ENCODE measurements around the gene NCK2. TPM values are rescaled to one million over a fixed set of nuclear protein-coding genes. Genes with fewer than 3 reads are reported as not detected.

Gene NCK2
- polyA plus RNA-seq, 3 donors, result 2.5 to 18.2 (median 7.6) TPM

DNA sequence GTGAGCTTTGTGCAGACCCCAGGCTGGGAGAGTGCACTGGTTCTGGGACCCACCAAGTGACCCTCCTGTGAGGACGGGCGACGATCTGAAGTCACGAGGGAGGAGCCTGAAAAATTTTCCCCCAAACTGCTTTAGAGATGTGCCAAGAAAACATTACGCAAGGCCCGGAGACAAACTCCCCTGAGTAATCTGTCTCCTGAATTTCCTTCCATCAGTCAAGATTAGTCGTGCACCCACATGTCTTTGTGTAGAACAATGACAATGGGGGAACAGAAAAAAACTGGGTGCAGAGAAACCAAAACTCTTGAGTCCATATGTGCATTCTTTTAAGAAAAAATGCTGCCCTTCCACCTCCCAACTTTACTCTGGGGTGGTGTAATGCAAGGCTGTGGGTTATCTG is 12.6 kb upstream of the NCK2 start:
- TF ChIP-seq, protein P1, sequence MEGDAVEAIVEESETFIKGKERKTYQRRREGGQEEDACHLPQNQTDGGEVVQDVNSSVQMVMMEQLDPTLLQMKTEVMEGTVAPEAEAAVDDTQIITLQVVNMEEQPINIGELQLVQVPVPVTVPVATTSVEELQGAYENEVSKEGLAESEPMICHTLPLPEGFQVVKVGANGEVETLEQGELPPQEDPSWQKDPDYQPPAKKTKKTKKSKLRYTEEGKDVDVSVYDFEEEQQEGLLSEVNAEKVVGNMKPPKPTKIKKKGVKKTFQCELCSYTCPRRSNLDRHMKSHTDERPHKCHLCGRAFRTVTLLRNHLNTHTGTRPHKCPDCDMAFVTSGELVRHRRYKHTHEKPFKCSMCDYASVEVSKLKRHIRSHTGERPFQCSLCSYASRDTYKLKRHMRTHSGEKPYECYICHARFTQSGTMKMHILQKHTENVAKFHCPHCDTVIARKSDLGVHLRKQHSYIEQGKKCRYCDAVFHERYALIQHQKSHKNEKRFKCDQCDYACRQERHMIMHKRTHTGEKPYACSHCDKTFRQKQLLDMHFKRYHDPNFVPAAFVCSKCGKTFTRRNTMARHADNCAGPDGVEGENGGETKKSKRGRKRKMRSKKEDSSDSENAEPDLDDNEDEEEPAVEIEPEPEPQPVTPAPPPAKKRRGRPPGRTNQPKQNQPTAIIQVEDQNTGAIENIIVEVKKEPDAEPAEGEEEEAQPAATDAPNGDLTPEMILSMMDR (IDR thresholded peaks at IDR 0.05), result no peak
- Histone ChIP-seq H4K20me1 (ENCODE audit: insufficient read depth, low read length) (no peaks in the 10 kb centered on the region), H2AFZ (ENCODE audit: insufficient read depth, low read depth, low read length, poor library complexity, severe bottlenecking) (no peak overlapping the region), H3K4me1 (ENCODE audit: control insufficient read depth in 1 of 2, insufficient read depth in 2 of 2, low read length in 2 of 2) (peaks cover 0 to 3% of the 10 kb centered on the region in 2 donors), H3K27me3 (ENCODE audit: control insufficient read depth in 2 of 2, insufficient read depth in 2 of 2, low read length in 2 of 2) (no peaks in the 10 kb centered on the region), H3K9me3 (replicated peaks in 1 of 2; ENCODE audit: control insufficient read depth in 1 of 2, insufficient read depth in 1 of 2, low read length in 2 of 2) (peaks cover 5 to 6% of the 10 kb centered on the region in 2 donors), H3K27ac (ENCODE audit: low read depth in 1 of 2, low read length in 2 of 2) (no peak overlapping the region), H3K9ac (ENCODE audit: insufficient read depth, low read length, poor library complexity, severe bottlenecking) (no peak overlapping the region), H3K4me2 (replicated peaks; ENCODE audit: extremely low read depth, low read length, poor library complexity, severe bottlenecking) (no peak overlapping the region), H3K36me3 (replicated peaks in 1 of 2; ENCODE audit: control insufficient read depth in 1 of 2, insufficient read depth in 2 of 2, low read length in 2 of 2) (no peaks in the 10 kb centered on the region), H3K79me2 (ENCODE audit: insufficient read depth, low read length) (no peaks in the 10 kb centered on the region), H3K4me3 (replicated peaks in 1 of 3; ENCODE audit: low read depth in 2 of 3, low read length in 3 of 3) (no peak overlapping the region)
- intact Hi-C loops (cut with micrococcal nuclease), result no loop called here
- 19% methylated on average over 4 of the region's 7 CpGs for WGBS (ENCODE audit: insufficient coverage)
- Mint-ChIP-seq H3K27ac (no peak overlapping the region), H3K4me3 (no peak overlapping the region), H3K27me3 (ENCODE audit: low read depth in 3 of 3) (peaks cover 2 to 5% (median 3%) of the 10 kb centered on the region in 3 donors), H3K36me3 (no peaks in the 10 kb centered on the region), H3K9me3 (peaks cover 2 to 19% (median 6%) of the 10 kb centered on the region in 7 donors), H3K4me1 (peaks cover 20% of the 10 kb centered on the region)
- no peak for DNase-seq

DNA sequence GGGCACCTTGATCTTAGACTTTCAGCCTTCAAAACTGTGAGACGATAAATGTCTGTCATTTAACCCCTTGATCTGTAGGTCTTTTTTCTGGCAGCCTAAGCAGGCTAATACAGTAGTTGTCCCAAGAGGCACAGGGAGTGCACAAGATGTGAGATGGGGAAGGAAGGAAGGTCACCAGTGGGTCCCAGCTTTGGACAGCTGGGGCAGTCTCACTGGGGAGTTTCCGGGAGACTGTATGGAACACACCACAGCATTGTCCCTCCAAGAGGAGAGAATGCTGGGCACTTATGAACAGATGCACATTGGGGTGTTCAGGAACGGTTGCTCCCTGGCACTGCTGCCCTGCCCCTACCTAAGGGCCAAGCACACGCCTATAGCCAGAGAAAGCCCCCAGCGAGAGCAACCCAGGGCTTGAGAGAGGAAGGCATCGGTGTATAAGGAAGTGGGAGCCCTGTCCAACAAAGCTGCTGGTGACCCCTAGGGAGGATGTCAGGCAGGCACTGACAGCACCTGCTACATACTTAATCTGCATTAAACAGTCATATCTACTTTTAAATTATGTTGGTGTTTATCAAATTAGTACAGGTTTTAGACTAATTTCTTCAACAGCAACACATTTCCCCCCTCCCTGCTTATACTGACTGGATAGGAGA is 11.6 kb upstream of the NCK2 start:
- H3K9me3 Mint-ChIP-seq, result peaks cover 0 to 11% (median 2%) of the 10 kb centered on the region in 7 donors
- H3K4me1 Mint-ChIP-seq, result peaks cover 20% of the 10 kb centered on the region
- no peak overlapping the region for H2AFZ ChIP-seq (ENCODE audit: insufficient read depth, low read depth, low read length, poor library complexity, severe bottlenecking)
- intact Hi-C loops (cut with micrococcal nuclease), result no loop called here
- H3K36me3 ChIP-seq (replicated peaks in 1 of 2; ENCODE audit: control insufficient read depth in 1 of 2, insufficient read depth in 2 of 2, low read length in 2 of 2), result no peaks in the 10 kb centered on the region
- H3K4me2 ChIP-seq (replicated peaks; ENCODE audit: extremely low read depth, low read length, poor library complexity, severe bottlenecking), result no peak overlapping the region
- H3K27me3 Mint-ChIP-seq (ENCODE audit: low read depth in 3 of 3), result peaks cover 2 to 7% (median 3%) of the 10 kb centered on the region in 3 donors
- no peaks in the 10 kb centered on the region for H3K27me3 ChIP-seq (ENCODE audit: control insufficient read depth in 2 of 2, insufficient read depth in 2 of 2, low read length in 2 of 2)
- no peak overlapping the region for H3K27ac Mint-ChIP-seq
- H4K20me1 ChIP-seq (ENCODE audit: insufficient read depth, low read length), result no peaks in the 10 kb centered on the region
- 95% methylated on average over 4 of the region's 6 CpGs for WGBS (ENCODE audit: insufficient coverage)
- H3K27ac ChIP-seq (ENCODE audit: low read depth in 1 of 2, low read length in 2 of 2), result no peak overlapping the region
- no peaks in the 10 kb centered on the region for H3K36me3 Mint-ChIP-seq
- H3K79me2 ChIP-seq (ENCODE audit: insufficient read depth, low read length), result no peaks in the 10 kb centered on the region
- H3K4me3 Mint-ChIP-seq, result no peak overlapping the region
- no peak overlapping the region for H3K9ac ChIP-seq (ENCODE audit: insufficient read depth, low read length, poor library complexity, severe bottlenecking)
- no peak overlapping the region for H3K4me3 ChIP-seq (replicated peaks in 1 of 3; ENCODE audit: low read depth in 2 of 3, low read length in 3 of 3)
- no peak for DNase-seq
- TF ChIP-seq, protein P1 (IDR thresholded peaks at IDR 0.05), result no peak
- H3K4me1 ChIP-seq (ENCODE audit: control insufficient read depth in 1 of 2, insufficient read depth in 2 of 2, low read length in 2 of 2), result peaks cover 0 to 3% of the 10 kb centered on the region in 2 donors
- no peaks in the 10 kb centered on the region for H3K9me3 ChIP-seq (replicated peaks in 1 of 2; ENCODE audit: control insufficient read depth in 1 of 2, insufficient read depth in 1 of 2, low read length in 2 of 2)

Data from CD14-positive monocyte (primary cell).